GM21737 (cell line): ENCODE data around the gene WNK3.

ENCODE experiments used
- ATAC-seq: cut with Tn5 transposase; IDR thresholded peaks from one replicate; pipeline ENCODE4 v1.9.1; 2021; ENCODE audit warnings: mild to moderate bottlenecking, moderate library complexity; ENCODE audit not compliant: unreplicated experiment

Gene WNK3

DNA sequence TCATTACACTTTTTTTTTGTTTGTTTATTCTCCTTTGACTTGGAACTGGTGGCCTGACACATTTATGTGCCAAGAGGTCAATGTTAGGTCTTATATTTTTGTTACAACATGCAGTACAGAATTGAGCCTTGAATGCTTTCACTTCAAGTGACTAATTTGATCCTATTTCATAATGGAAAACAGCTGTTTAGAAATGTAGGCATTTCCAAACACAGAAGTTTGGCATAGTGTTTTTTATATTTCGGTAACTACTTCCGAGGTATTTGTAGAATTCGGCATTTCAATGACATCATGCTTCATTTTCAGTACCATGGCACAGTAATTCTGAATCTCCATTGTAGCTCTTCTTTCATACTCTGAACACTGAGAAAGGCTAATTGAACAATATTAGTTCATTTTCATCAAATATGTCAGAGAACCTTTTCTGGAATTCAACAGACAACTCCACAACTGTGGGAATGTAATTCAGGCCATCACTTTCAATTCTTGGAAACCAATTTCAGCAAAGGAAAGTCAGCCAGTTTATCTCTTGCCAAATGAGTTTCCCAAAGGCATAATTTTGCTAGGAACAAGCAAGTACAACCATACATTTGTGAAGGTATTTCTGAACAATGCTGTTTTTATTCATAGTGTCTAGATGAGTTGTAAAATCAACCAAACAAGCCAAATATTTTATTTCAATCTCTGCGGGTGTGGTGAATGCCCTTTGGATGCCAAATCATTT is 186.2 kb downstream of the WNK3 start:
- ATAC-seq = no peak

- ATAC-seq = no peak
Measured at GRCh38 chrX:54171091-54171490, 186.8 kb downstream of the WNK3 start.

- no peak for ATAC-seq
Measured at GRCh38 chrX:54166915-54167314, 190.9 kb downstream of the WNK3 start.

DNA sequence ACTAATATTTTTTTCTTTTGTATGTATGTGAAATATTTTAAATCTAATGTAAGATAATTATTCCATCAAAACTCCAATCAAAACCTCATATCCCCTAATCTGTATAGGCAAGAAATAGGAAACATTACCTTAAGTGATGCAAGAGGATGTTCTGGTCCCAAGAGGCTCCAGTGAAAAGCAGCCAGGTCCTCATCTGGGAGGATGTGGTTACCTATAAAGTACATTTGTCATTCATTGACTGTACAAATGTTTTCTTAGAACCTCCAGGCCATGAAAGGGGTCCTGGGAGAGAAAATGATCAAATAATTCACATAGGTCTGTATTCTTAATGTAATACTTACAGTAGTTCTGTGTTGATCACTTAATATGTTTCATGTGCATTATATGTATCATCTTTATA is 200.3 kb downstream of the WNK3 start:
- ATAC-seq = no peak
